CD4-positive, CD25-positive, alpha-beta regulatory T cell (primary cell): ENCODE measurements around the gene PCDH17. TPM values are rescaled to one million over a fixed set of nuclear protein-coding genes. Genes with fewer than 3 reads are reported as not detected.

Experiments
- ATAC-seq, 2 donors: fragments of 150-1000 bp; cut with Tn5 transposase; one replicate each; pipeline ENCODE4 v1.10.0; 2021; ENCODE audit warnings: low read depth in 2 of 2, moderate number of reproducible peaks in 2 of 2, moderate library complexity in 1 of 2
- DNase-seq, 3 donors: peaks; one replicate each; pipeline versions ENCODE4 v3.0.0 to v3.0.0-alpha.2; 2012 to 2022; ENCODE audit warnings: mixed read lengths in 1 of 3
- H3K27ac ChIP-seq: one replicate; pipeline ENCODE4 v1.7.0; 2013; ENCODE audit warnings: mild to moderate bottlenecking, low read length; ENCODE audit not compliant: insufficient read depth, poor library complexity, severe bottlenecking
- H3K27me3 ChIP-seq: one replicate; pipeline ENCODE4 v1.7.0; 2013; ENCODE audit warnings: low read length; ENCODE audit not compliant: control insufficient read depth, insufficient read depth
- H3K36me3 ChIP-seq: one replicate; pipeline ENCODE4 v1.7.0; 2013; ENCODE audit warnings: mild to moderate bottlenecking, low read length, moderate library complexity; ENCODE audit not compliant: control insufficient read depth, insufficient read depth
- H3K4me1 ChIP-seq: 2 replicates; pipeline ENCODE4 v1.7.0; 2013; ENCODE audit warnings: mild to moderate bottlenecking, low read length; ENCODE audit not compliant: insufficient read depth, control insufficient read depth, poor library complexity, severe bottlenecking
- H3K4me3 ChIP-seq: one replicate; pipeline ENCODE4 v1.7.0; 2013; ENCODE audit warnings: low read depth, mild to moderate bottlenecking, low read length, moderate library complexity
- H3K9me3 ChIP-seq, 2 experiments: 1 replicate in 1 of 2; 2 replicates in 1 of 2; pipeline ENCODE4 v1.7.0; 2013; ENCODE audit warnings: low read length in 2 of 2, mild to moderate bottlenecking in 1 of 2, moderate library complexity in 1 of 2; ENCODE audit not compliant: control insufficient read depth in 2 of 2
- H3K27ac Mint-ChIP-seq, 3 donors: one replicate each; pipeline ENCODE4 v1.8.0; 2020 to 2022; ENCODE audit warnings: mild to moderate bottlenecking in 3 of 3, mixed read lengths in 3 of 3, moderate library complexity in 2 of 3
- H3K27me3 Mint-ChIP-seq: one replicate; pipeline ENCODE4 v1.8.0; 2022; ENCODE audit warnings: mild to moderate bottlenecking, mixed read lengths
- H3K36me3 Mint-ChIP-seq: one replicate; pipeline ENCODE4 v1.8.0; 2020; ENCODE audit warnings: mixed read lengths
- H3K4me1 Mint-ChIP-seq, 4 donors: one replicate each; pipeline ENCODE4 v1.8.0; 2020 to 2022; ENCODE audit warnings: mixed read lengths in 4 of 4, mild to moderate bottlenecking in 1 of 4
- H3K4me3 Mint-ChIP-seq, 4 donors: one replicate each; pipeline ENCODE4 v1.8.0; 2020 to 2022; ENCODE audit warnings: mild to moderate bottlenecking in 4 of 4, mixed read lengths in 4 of 4, moderate library complexity in 3 of 4
- H3K9me3 Mint-ChIP-seq, 7 donors: one replicate each; pipeline ENCODE4 v1.8.0; 2020 to 2022; ENCODE audit warnings: mixed read lengths in 7 of 7, mild to moderate bottlenecking in 3 of 7, moderate library complexity in 2 of 7
- polyA plus RNA-seq, 4 donors: library from polyadenylated mRNA; unstranded; fragments of 300-500 nt; fragmentation: Illumina TruSeq; gene quantifications; one replicate each; pipeline ENCODE4 v1.2.3, GENCODE V29; 2021
- total RNA-seq: library from RNA; stranded (reverse); gene quantifications from one replicate; pipeline ENCODE4 v1.2.3, GENCODE V29; 2022

Gene PCDH17
- total and polyA plus RNA-seq, 5 donors from 2014 or later, result not detected

- H3K27me3 ChIP-seq, result no peaks in the 10 kb centered on the region
- H3K4me1 ChIP-seq, result no peaks in the 10 kb centered on the region
- Mint-ChIP-seq H3K9me3 (peaks cover 0 to 5% (median 0%) of the 10 kb centered on the region in 7 donors), H3K36me3 (no peaks in the 10 kb centered on the region), H3K4me3 (no peak overlapping the region), H3K27me3 (peaks cover 4% of the 10 kb centered on the region), H3K27ac (no peak overlapping the region), H3K4me1 (peaks cover 0 to 2% (median 0%) of the 10 kb centered on the region in 4 donors)
- no peak overlapping the region for H3K27ac ChIP-seq
- H3K9me3 ChIP-seq, result peaks cover 0 to 7% of the 10 kb centered on the region in 2 experiments
- no peaks in the 10 kb centered on the region for H3K36me3 ChIP-seq
- no peak for ATAC-seq
- no peak overlapping the region for H3K4me3 ChIP-seq
- no peak for DNase-seq
These were observed 6.8 kb downstream of the PCDH17 start for GRCh38 chr13:57638186-57638890.

GRCh38 chr13:57640607-57641006, 9.1 kb downstream of the PCDH17 start:
- Histone ChIP-seq H3K9me3 (no peaks in the 10 kb centered on the region), H3K27me3 (no peaks in the 10 kb centered on the region), H3K27ac (no peak overlapping the region), H3K4me3 (no peak overlapping the region), H3K36me3 (no peaks in the 10 kb centered on the region), H3K4me1 (no peaks in the 10 kb centered on the region)
- H3K36me3 Mint-ChIP-seq, result no peaks in the 10 kb centered on the region
- ATAC-seq, result no peak
- no peak for DNase-seq
- peaks cover 0 to 4% (median 1%) of the 10 kb centered on the region in 7 donors for H3K9me3 Mint-ChIP-seq
- no peaks in the 10 kb centered on the region for H3K4me1 Mint-ChIP-seq
- no peaks in the 10 kb centered on the region for H3K27me3 Mint-ChIP-seq
- no peak overlapping the region for H3K27ac Mint-ChIP-seq
- no peak overlapping the region for H3K4me3 Mint-ChIP-seq

GRCh38 chr13:57641051-57641450, 9.5 kb downstream of the PCDH17 start:
- no peaks in the 10 kb centered on the region for H3K4me1 ChIP-seq
- no peaks in the 10 kb centered on the region for H3K36me3 ChIP-seq
- Mint-ChIP-seq H3K27me3 (no peaks in the 10 kb centered on the region), H3K27ac (no peak overlapping the region), H3K9me3 (peaks cover 0 to 4% (median 1%) of the 10 kb centered on the region in 7 donors), H3K36me3 (no peaks in the 10 kb centered on the region), H3K4me1 (no peaks in the 10 kb centered on the region), H3K4me3 (no peak overlapping the region)
- H3K9me3 ChIP-seq, result no peaks in the 10 kb centered on the region
- H3K4me3 ChIP-seq, result no peak overlapping the region
- H3K27ac ChIP-seq, result no peak overlapping the region
- H3K27me3 ChIP-seq, result no peaks in the 10 kb centered on the region
- ATAC-seq (no peak), DNase-seq (no peak)

- no peak overlapping the region for H3K4me3 Mint-ChIP-seq
- Histone ChIP-seq H3K27ac (no peak overlapping the region), H3K9me3 (no peaks in the 10 kb centered on the region), H3K4me1 (no peaks in the 10 kb centered on the region), H3K4me3 (no peak overlapping the region), H3K36me3 (no peaks in the 10 kb centered on the region), H3K27me3 (no peaks in the 10 kb centered on the region)
- H3K9me3 Mint-ChIP-seq, result peaks cover 0 to 4% (median 1%) of the 10 kb centered on the region in 7 donors
- no peak for ATAC-seq
- H3K4me1 Mint-ChIP-seq, result no peaks in the 10 kb centered on the region
- H3K27ac Mint-ChIP-seq, result no peak overlapping the region
- H3K27me3 Mint-ChIP-seq, result no peaks in the 10 kb centered on the region
- H3K36me3 Mint-ChIP-seq, result no peaks in the 10 kb centered on the region
- DNase-seq, result no peak
These were observed 12.6 kb downstream of the PCDH17 start for GRCh38 chr13:57644106-57644505.

- no peaks in the 10 kb centered on the region for H3K4me1 Mint-ChIP-seq
- H3K27me3 Mint-ChIP-seq, result no peaks in the 10 kb centered on the region
- no peaks in the 10 kb centered on the region for H3K36me3 Mint-ChIP-seq
- Histone ChIP-seq H3K4me1 (no peaks in the 10 kb centered on the region), H3K9me3 (no peaks in the 10 kb centered on the region), H3K27ac (no peak overlapping the region), H3K27me3 (no peaks in the 10 kb centered on the region), H3K36me3 (no peaks in the 10 kb centered on the region), H3K4me3 (no peak overlapping the region)
- peaks cover 0 to 5% (median 2%) of the 10 kb centered on the region in 7 donors for H3K9me3 Mint-ChIP-seq
- H3K4me3 Mint-ChIP-seq, result no peak overlapping the region
- DNase-seq (no peak), ATAC-seq (no peak)
- no peak overlapping the region for H3K27ac Mint-ChIP-seq
These were observed 21.9 kb downstream of the PCDH17 start for GRCh38 chr13:57653229-57653989.

- Mint-ChIP-seq H3K9me3 (peaks cover 1 to 13% (median 9%) of the 10 kb centered on the region in 7 donors), H3K27ac (no peak overlapping the region), H3K36me3 (no peaks in the 10 kb centered on the region), H3K27me3 (no peaks in the 10 kb centered on the region), H3K4me3 (no peak overlapping the region), H3K4me1 (no peaks in the 10 kb centered on the region)
- H3K4me1 ChIP-seq, result no peaks in the 10 kb centered on the region
- DNase-seq (no peak), ATAC-seq (no peak)
- H3K27me3 ChIP-seq, result no peaks in the 10 kb centered on the region
- no peak overlapping the region for H3K4me3 ChIP-seq
- H3K36me3 ChIP-seq, result no peaks in the 10 kb centered on the region
- no peak overlapping the region for H3K27ac ChIP-seq
- H3K9me3 ChIP-seq, result no peaks in the 10 kb centered on the region
These were observed 33.9 kb downstream of the PCDH17 start for GRCh38 chr13:57665481-57665880.

- ATAC-seq (no peak), DNase-seq (no peak)
- H3K27me3 Mint-ChIP-seq, result no peaks in the 10 kb centered on the region
- H3K4me1 ChIP-seq, result no peaks in the 10 kb centered on the region
- no peaks in the 10 kb centered on the region for H3K27me3 ChIP-seq
- no peak overlapping the region for H3K4me3 ChIP-seq
- H3K9me3 Mint-ChIP-seq, result peaks cover 1 to 11% (median 7%) of the 10 kb centered on the region in 7 donors
- H3K9me3 ChIP-seq, result no peaks in the 10 kb centered on the region
- H3K4me3 Mint-ChIP-seq, result no peak overlapping the region
- no peaks in the 10 kb centered on the region for H3K36me3 ChIP-seq
- no peak overlapping the region for H3K27ac Mint-ChIP-seq
- no peaks in the 10 kb centered on the region for H3K36me3 Mint-ChIP-seq
- H3K4me1 Mint-ChIP-seq, result no peaks in the 10 kb centered on the region
- no peak overlapping the region for H3K27ac ChIP-seq
These were observed 34.8 kb downstream of the PCDH17 start for GRCh38 chr13:57666131-57666953.
